HEK293 (cell line): Measurements from ENCODE around the gene INPP5F.
A peak's percentile ranks its signal among the peaks of the same experiment; 100 is the strongest.

Experiments used
- AEBP2 ChIP-seq: fragments of 450-650 bp; formaldehyde crosslinking; IDR thresholded peaks from 2 replicates; pipeline ENCODE4 v1.5.1; 2016; ENCODE audit warnings: missing biosample characterization, missing genetic modification characterization, borderline replicate concordance
- GFI1B ChIP-seq: fragments of 450-650 bp; formaldehyde crosslinking; IDR thresholded peaks from 2 replicates; pipeline ENCODE4 v1.5.1; 2016; ENCODE audit warnings: missing biosample characterization, missing genetic modification characterization
- KLF1 ChIP-seq: fragments of 450-650 bp; formaldehyde crosslinking; IDR thresholded peaks from 2 replicates; pipeline ENCODE4 v1.5.1; 2016; ENCODE audit warnings: missing biosample characterization, missing genetic modification characterization
- KLF10 ChIP-seq: fragments of 450-650 bp; IDR thresholded peaks from 2 replicates; pipeline ENCODE4 v1.5.1; 2018; ENCODE audit warnings: missing biosample characterization, mild to moderate bottlenecking, missing genetic modification characterization
- MZF1 ChIP-seq: fragments of 450-650 bp; formaldehyde crosslinking; IDR thresholded peaks from 2 replicates; pipeline ENCODE4 v1.5.1; 2017; ENCODE audit warnings: missing biosample characterization, missing genetic modification characterization, borderline replicate concordance
- OSR2 ChIP-seq: fragments of 450-650 bp; formaldehyde crosslinking; IDR thresholded peaks from 2 replicates; pipeline ENCODE4 v1.5.1; 2016; ENCODE audit warnings: missing biosample characterization, missing genetic modification characterization
- SCRT1 ChIP-seq: fragments of 450-650 bp; formaldehyde crosslinking; IDR thresholded peaks from 2 replicates; pipeline ENCODE4 v1.5.1; 2016; ENCODE audit warnings: missing biosample characterization, missing genetic modification characterization, borderline replicate concordance
- SP2 ChIP-seq: fragments of 450-650 bp; formaldehyde crosslinking; IDR thresholded peaks from 2 replicates; pipeline ENCODE4 v1.5.1; 2016; ENCODE audit warnings: missing biosample characterization, missing genetic modification characterization
- SP7 ChIP-seq: fragments of 450-650 bp; formaldehyde crosslinking; IDR thresholded peaks from 2 replicates; pipeline ENCODE4 v1.5.1; 2016; ENCODE audit warnings: missing biosample characterization, missing genetic modification characterization
- ZBTB17 ChIP-seq: fragments of 450-650 bp; formaldehyde crosslinking; IDR thresholded peaks from 2 replicates; pipeline ENCODE4 v1.5.1; 2016; ENCODE audit warnings: missing biosample characterization, missing genetic modification characterization
- ZBTB21 ChIP-seq: fragments of 450-650 bp; formaldehyde crosslinking; IDR thresholded peaks from 2 replicates; pipeline ENCODE4 v1.5.1; 2017; ENCODE audit warnings: missing biosample characterization, missing genetic modification characterization
- ZFP37 ChIP-seq: fragments of 450-650 bp; formaldehyde crosslinking; IDR thresholded peaks from 2 replicates; pipeline ENCODE4 v1.5.1; 2016; ENCODE audit warnings: missing biosample characterization, missing genetic modification characterization
- ZNF223 ChIP-seq: fragments of 450-650 bp; formaldehyde crosslinking; IDR thresholded peaks from 2 replicates; pipeline ENCODE4 v1.5.1; 2016; ENCODE audit warnings: missing biosample characterization, missing genetic modification characterization
- ZNF239 ChIP-seq: fragments of 450-650 bp; formaldehyde crosslinking; IDR thresholded peaks from 2 replicates; pipeline ENCODE4 v1.5.1; 2016; ENCODE audit warnings: missing biosample characterization, missing genetic modification characterization
- ZNF274 ChIP-seq, 2 experiments: fragments of 200-500 bp in 1 of 2; fragments of 450-650 bp in 1 of 2; sonication (Bioruptor generic) in 1 of 2; formaldehyde crosslinking in 1 of 2; IDR thresholded peaks; 2 replicates each; pipeline versions ENCODE4 v1.5.1 to v1.6.1; 2014 to 2016; ENCODE audit warnings: borderline replicate concordance in 1 of 2, inconsistent platforms in 1 of 2, low read length in 1 of 2, missing biosample characterization in 1 of 2, missing genetic modification characterization in 1 of 2
- ZNF292 ChIP-seq: fragments of 450-650 bp; formaldehyde crosslinking; IDR thresholded peaks from 2 replicates; pipeline ENCODE4 v1.5.1; 2016; ENCODE audit warnings: low read depth, missing biosample characterization, missing genetic modification characterization, borderline replicate concordance
- ZNF341 ChIP-seq: fragments of 450-650 bp; formaldehyde crosslinking; IDR thresholded peaks from 2 replicates; pipeline ENCODE4; 2016; ENCODE audit warnings: low read depth, missing biosample characterization, missing genetic modification characterization
- ZNF354C ChIP-seq: fragments of 450-650 bp; formaldehyde crosslinking; IDR thresholded peaks from 2 replicates; pipeline ENCODE4 v1.5.1; 2016; ENCODE audit warnings: missing biosample characterization, missing genetic modification characterization, low read depth, borderline replicate concordance
- ZNF366 ChIP-seq: fragments of 450-650 bp; formaldehyde crosslinking; conservative IDR thresholded peaks from 2 replicates; pipeline ENCODE4 v1.5.1; 2016; ENCODE audit warnings: missing biosample characterization, missing genetic modification characterization
- ZNF416 ChIP-seq: fragments of 450-650 bp; formaldehyde crosslinking; IDR thresholded peaks from 2 replicates; pipeline ENCODE4 v1.5.1; 2016; ENCODE audit warnings: missing biosample characterization, missing genetic modification characterization
- ZNF529 ChIP-seq: fragments of 450-650 bp; formaldehyde crosslinking; IDR thresholded peaks from 2 replicates; pipeline ENCODE4 v1.5.1; 2017; ENCODE audit warnings: missing genetic modification characterization, missing biosample characterization; ENCODE audit not compliant: insufficient replicate concordance
- ZNF624 ChIP-seq: fragments of 450-650 bp; formaldehyde crosslinking; IDR thresholded peaks from 2 replicates; pipeline ENCODE4 v1.5.1; 2017; ENCODE audit warnings: missing biosample characterization, missing genetic modification characterization
- ZNF626 ChIP-seq: fragments of 450-650 bp; sonication (Bioruptor Pico); formaldehyde crosslinking; IDR thresholded peaks from 2 replicates; pipeline ENCODE4 v1.5.1; 2018; ENCODE audit warnings: missing biosample characterization, missing genetic modification characterization, inconsistent platforms
- ZNF629 ChIP-seq: fragments of 450-650 bp; formaldehyde crosslinking; IDR thresholded peaks from 2 replicates; pipeline ENCODE4 v1.5.1; 2017; ENCODE audit warnings: missing biosample characterization, missing genetic modification characterization
- ZSCAN5A ChIP-seq: fragments of 450-650 bp; formaldehyde crosslinking; IDR thresholded peaks from 2 replicates; pipeline ENCODE4 v1.5.1; 2016; ENCODE audit warnings: missing biosample characterization, missing genetic modification characterization
- TF ChIP-seq, protein P1 (sequence below): fragments of 450-650 bp; formaldehyde crosslinking; IDR thresholded peaks from 2 replicates; pipeline ENCODE4 v1.5.1; 2017; ENCODE audit warnings: missing biosample characterization, missing genetic modification characterization
- TF ChIP-seq, protein P2 (sequence below): fragments of 450-650 bp; formaldehyde crosslinking; IDR thresholded peaks from 2 replicates; pipeline ENCODE4 v1.5.1; 2016; ENCODE audit warnings: missing biosample characterization, missing genetic modification characterization
- TF ChIP-seq, protein P3 (sequence below): fragments of 450-650 bp; formaldehyde crosslinking; IDR thresholded peaks from 2 replicates; pipeline ENCODE4 v1.5.1; 2016; ENCODE audit warnings: missing biosample characterization, missing genetic modification characterization
- TF ChIP-seq, protein P4 (sequence below): fragments of 450-650 bp; formaldehyde crosslinking; IDR thresholded peaks from 2 replicates; pipeline ENCODE4 v1.5.1; 2017; ENCODE audit warnings: missing biosample characterization, mild to moderate bottlenecking, missing genetic modification characterization, moderate library complexity

INPP5F gene

GRCh38 chr10:119686465-119687191, 39.2 kb upstream of the INPP5F start (continued):
- TF ChIP-seq, protein P1, sequence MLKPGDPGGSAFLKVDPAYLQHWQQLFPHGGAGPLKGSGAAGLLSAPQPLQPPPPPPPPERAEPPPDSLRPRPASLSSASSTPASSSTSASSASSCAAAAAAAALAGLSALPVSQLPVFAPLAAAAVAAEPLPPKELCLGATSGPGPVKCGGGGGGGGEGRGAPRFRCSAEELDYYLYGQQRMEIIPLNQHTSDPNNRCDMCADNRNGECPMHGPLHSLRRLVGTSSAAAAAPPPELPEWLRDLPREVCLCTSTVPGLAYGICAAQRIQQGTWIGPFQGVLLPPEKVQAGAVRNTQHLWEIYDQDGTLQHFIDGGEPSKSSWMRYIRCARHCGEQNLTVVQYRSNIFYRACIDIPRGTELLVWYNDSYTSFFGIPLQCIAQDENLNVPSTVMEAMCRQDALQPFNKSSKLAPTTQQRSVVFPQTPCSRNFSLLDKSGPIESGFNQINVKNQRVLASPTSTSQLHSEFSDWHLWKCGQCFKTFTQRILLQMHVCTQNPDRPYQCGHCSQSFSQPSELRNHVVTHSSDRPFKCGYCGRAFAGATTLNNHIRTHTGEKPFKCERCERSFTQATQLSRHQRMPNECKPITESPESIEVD (tag by site-specific recombination), result 0 out of 2 replicates have a peak, but pooled peaks have one; percentile 19
- TF ChIP-seq ZNF341 (tag by site-specific recombination), result no peak
- TF ChIP-seq, protein P2, sequence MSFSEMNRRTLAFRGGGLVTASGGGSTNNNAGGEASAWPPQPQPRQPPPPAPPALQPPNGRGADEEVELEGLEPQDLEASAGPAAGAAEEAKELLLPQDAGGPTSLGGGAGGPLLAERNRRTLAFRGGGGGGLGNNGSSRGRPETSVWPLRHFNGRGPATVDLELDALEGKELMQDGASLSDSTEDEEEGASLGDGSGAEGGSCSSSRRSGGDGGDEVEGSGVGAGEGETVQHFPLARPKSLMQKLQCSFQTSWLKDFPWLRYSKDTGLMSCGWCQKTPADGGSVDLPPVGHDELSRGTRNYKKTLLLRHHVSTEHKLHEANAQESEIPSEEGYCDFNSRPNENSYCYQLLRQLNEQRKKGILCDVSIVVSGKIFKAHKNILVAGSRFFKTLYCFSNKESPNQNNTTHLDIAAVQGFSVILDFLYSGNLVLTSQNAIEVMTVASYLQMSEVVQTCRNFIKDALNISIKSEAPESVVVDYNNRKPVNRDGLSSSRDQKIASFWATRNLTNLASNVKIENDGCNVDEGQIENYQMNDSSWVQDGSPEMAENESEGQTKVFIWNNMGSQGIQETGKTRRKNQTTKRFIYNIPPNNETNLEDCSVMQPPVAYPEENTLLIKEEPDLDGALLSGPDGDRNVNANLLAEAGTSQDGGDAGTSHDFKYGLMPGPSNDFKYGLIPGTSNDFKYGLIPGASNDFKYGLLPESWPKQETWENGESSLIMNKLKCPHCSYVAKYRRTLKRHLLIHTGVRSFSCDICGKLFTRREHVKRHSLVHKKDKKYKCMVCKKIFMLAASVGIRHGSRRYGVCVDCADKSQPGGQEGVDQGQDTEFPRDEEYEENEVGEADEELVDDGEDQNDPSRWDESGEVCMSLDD (tag by site-specific recombination), result no peak
- no peak for TF ChIP-seq ZNF416 (tag by site-specific recombination)
- TF ChIP-seq ZNF354C (tag by site-specific recombination), result no peak
- peak; percentile 82 for TF ChIP-seq ZNF629 (tag by site-specific recombination)
- TF ChIP-seq OSR2 (tag by site-specific recombination), result peak; percentile 63
- TF ChIP-seq ZNF239 (tag by site-specific recombination), result no peak
- no peak for TF ChIP-seq ZBTB21
- peak; percentile 85 for TF ChIP-seq ZBTB17
- TF ChIP-seq SCRT1 (tag by site-specific recombination), result peak; percentile 95
- peak; percentile 3 for TF ChIP-seq ZNF529
- no peak for TF ChIP-seq ZNF274 (IDR thresholded peaks at IDR 0.05; ENCODE audit: low read length)
- no peak for TF ChIP-seq ZNF274 (tag by site-specific recombination; IDR thresholded peaks at IDR 0.05; ENCODE audit: borderline replicate concordance)
- no peak for TF ChIP-seq MZF1 (tag by site-specific recombination)
- no peak for TF ChIP-seq ZNF223 (tag by site-specific recombination)
- no peak for TF ChIP-seq AEBP2 (tag by site-specific recombination)
- peak; percentile 77 for TF ChIP-seq SP7 (tag by site-specific recombination)
- no peak for TF ChIP-seq ZNF292 (tag by site-specific recombination)
- TF ChIP-seq, protein P3, sequence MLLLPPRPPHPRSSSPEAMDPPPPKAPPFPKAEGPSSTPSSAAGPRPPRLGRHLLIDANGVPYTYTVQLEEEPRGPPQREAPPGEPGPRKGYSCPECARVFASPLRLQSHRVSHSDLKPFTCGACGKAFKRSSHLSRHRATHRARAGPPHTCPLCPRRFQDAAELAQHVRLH, result no peak
- TF ChIP-seq, protein P4, sequence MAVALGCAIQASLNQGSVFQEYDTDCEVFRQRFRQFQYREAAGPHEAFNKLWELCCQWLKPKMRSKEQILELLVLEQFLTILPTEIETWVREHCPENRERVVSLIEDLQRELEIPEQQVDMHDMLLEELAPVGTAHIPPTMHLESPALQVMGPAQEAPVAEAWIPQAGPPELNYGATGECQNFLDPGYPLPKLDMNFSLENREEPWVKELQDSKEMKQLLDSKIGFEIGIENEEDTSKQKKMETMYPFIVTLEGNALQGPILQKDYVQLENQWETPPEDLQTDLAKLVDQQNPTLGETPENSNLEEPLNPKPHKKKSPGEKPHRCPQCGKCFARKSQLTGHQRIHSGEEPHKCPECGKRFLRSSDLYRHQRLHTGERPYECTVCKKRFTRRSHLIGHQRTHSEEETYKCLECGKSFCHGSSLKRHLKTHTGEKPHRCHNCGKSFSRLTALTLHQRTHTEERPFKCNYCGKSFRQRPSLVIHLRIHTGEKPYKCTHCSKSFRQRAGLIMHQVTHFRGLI (tag by site-specific recombination), result peak; percentile 57; the same call in 1 of the 2 replicates
- no peak for TF ChIP-seq ZNF626 (tag by site-specific recombination)
- TF ChIP-seq ZSCAN5A (tag by site-specific recombination), result no peak
- TF ChIP-seq ZFP37 (tag by site-specific recombination), result 0 out of 2 replicates have a peak, but pooled peaks have one; percentile 74
- TF ChIP-seq KLF1, result peak; percentile 33; the same call in 1 of the 2 replicates
- 0 out of 2 replicates have a peak, but pooled peaks have one; percentile 20 for TF ChIP-seq SP2 (tag by site-specific recombination)
- peak; percentile 95 for TF ChIP-seq ZNF366
- 0 out of 2 replicates have a peak, but pooled peaks have one; percentile 33 for TF ChIP-seq GFI1B
- TF ChIP-seq ZNF624 (tag by site-specific recombination), result no peak
- TF ChIP-seq KLF10, result peak; percentile 52; the same call in 1 of the 2 replicates
